Ovary (tissue), 3 donors: ENCODE data around the gene ABT1.

Experiments
- CTCF ChIP-seq, 3 donors: fragments of 450-650 bp in 2 of 3; fragments of 200-600 bp in 1 of 3; IDR thresholded peaks; one replicate each; pipeline versions ENCODE4 v1.5.1 to v1.8.0; 2016 to 2022; ENCODE audit warnings: antibody characterized with exemption in 3 of 3, mild to moderate bottlenecking in 1 of 3
- EP300 ChIP-seq: sonication (generic); formaldehyde crosslinking; IDR thresholded peaks from one replicate; pipeline ENCODE4 v1.6.1; 2017; ENCODE audit warnings: antibody characterized with exemption
- POLR2A ChIP-seq: fragments of 450-650 bp; IDR thresholded peaks from one replicate; pipeline ENCODE4 v1.6.1; 2017; ENCODE audit warnings: antibody characterized with exemption, mild to moderate bottlenecking, moderate library complexity
- donor health status: DM: no; HTN: no; CAD: no.

GRCh38 chr6:26576407-26576843 lies 20.3 kb upstream of the ABT1 start:
- no peak for TF ChIP-seq POLR2A
- no peak for TF ChIP-seq CTCF (IDR thresholded peaks at IDR 0.05)
- TF ChIP-seq EP300 = no peak
